ENCODE results near the gene MON1B. TPM values are rescaled to one million over a fixed set of nuclear protein-coding genes. Genes with fewer than 3 reads are reported as not detected.

Gene MON1B
- total and polyA plus RNA-seq, 7 experiments from 2014 or later: 30.7 to 87.2 (median 62.3) TPM

GRCh38 chr16:77250400-77250799, 59.4 kb downstream of the MON1B start:
- Mint-ChIP-seq H3K4me3 (no peak overlapping the region), H3K4me1 (no peaks in the 10 kb centered on the region), H3K9me3 (no peaks in the 10 kb centered on the region), H3K27ac (no peak overlapping the region), H3K36me3 (no peaks in the 10 kb centered on the region), H3K27me3 (peaks cover 0 to 9% (median 3%) of the 10 kb centered on the region in 5 donors)
- H3K9me3 ChIP-seq (ENCODE audit: control insufficient read depth in 2 of 3, low read length in 3 of 3): no peaks in the 10 kb centered on the region
- no peak overlapping the region for H3K4me3 ChIP-seq (ENCODE audit: low read length)
- intact Hi-C loops (cut with micrococcal nuclease): no loop called here
- H3K36me3 ChIP-seq (ENCODE audit: control insufficient read depth in 2 of 3, insufficient read depth in 3 of 3, low read length in 3 of 3): no peaks in the 10 kb centered on the region
- ChIA-PET CTCF (no interaction called here), POLR2A (no interaction called here)
- H3K27ac ChIP-seq (ENCODE audit: low read depth, low read length): no peak overlapping the region
- no peaks in the 10 kb centered on the region for H3K27me3 ChIP-seq (ENCODE audit: control insufficient read depth in 2 of 2, insufficient read depth in 2 of 2, low read length in 2 of 2)
- no peak for ATAC-seq
- no peak for DNase-seq
- H3K4me1 ChIP-seq (ENCODE audit: control insufficient read depth in 2 of 2, insufficient read depth in 2 of 2, low read length in 2 of 2): no peaks in the 10 kb centered on the region

Other genes starting within 250 kb of the MON1B start
- gene SYCE1L, start 8.2 kb downstream of the MON1B start, total RNA-seq: 10 to 100 TPM in 2 of 5 experiments, 1 to 10 TPM in 3; 4.7 to 14.1 (median 4.9) TPM
- gene SYCE1L, start 8.2 kb downstream of the MON1B start, polyA plus RNA-seq: 1 to 10 TPM; 1.3 to 1.9 TPM
- gene ADAMTS18, start 243.8 kb downstream of the MON1B start, total RNA-seq: not detected
- gene ADAMTS18, start 243.8 kb downstream of the MON1B start, polyA plus RNA-seq: not detected

Data from naive thymus-derived CD4-positive, alpha-beta T cell (primary cell).